WTC11 (cell line): ENCODE data around the gene CCDC74B. TPM values are rescaled to one million over a fixed set of nuclear protein-coding genes. Genes with fewer than 3 reads are reported as not detected.
"Not testable (repeated sequence)": the region's sequence is repeated elsewhere in the genome, so short reads cannot be mapped to it uniquely, and the experiment has no call there.

Source experiments
- ATAC-seq: fragments of 200-7000 bp; cut with Tn5 transposase; 2 replicates; pipeline ENCODE4 v1.10.0; 2021; ENCODE audit warnings: mild to moderate bottlenecking, moderate library complexity
- CTCF ChIA-PET: fragments of 300-600 bp; sonication (Branson Sonifier 250); formaldehyde crosslinking; loops from one replicate; lab custom pipeline; 2021; ENCODE audit warnings: antibody characterized with exemption; lab: Charles Lee
- POLR2A ChIA-PET: fragments of 350-600 bp; sonication (Branson Sonifier 250); formaldehyde crosslinking; loops from one replicate; lab custom pipeline; 2021; ENCODE audit warnings: antibody characterized with exemption; lab: Charles Lee
- DNase-seq: peaks from one replicate; pipeline ENCODE4 v3.0.0; 2021; ENCODE audit warnings: low spot score
- H3K27ac Mint-ChIP-seq: 2 replicates; pipeline ENCODE4 v1.8.0; 2021; ENCODE audit warnings: mixed read lengths
- H3K27me3 Mint-ChIP-seq: 2 replicates; pipeline ENCODE4 v1.8.0; 2021; ENCODE audit warnings: low read depth, mild to moderate bottlenecking, moderate library complexity, mixed read lengths
- H3K36me3 Mint-ChIP-seq: 2 replicates; pipeline ENCODE4 v1.8.0; 2021; ENCODE audit warnings: mixed read lengths
- H3K4me1 Mint-ChIP-seq: 2 replicates; pipeline ENCODE4 v1.8.0; 2022; ENCODE audit warnings: mixed read lengths
- H3K4me3 Mint-ChIP-seq: 2 replicates; pipeline ENCODE4 v1.8.0; 2021; ENCODE audit warnings: mild to moderate bottlenecking, moderate library complexity, mixed read lengths
- H3K9me3 Mint-ChIP-seq: 2 replicates; pipeline ENCODE4 v1.8.0; 2021; ENCODE audit warnings: mixed read lengths
- STAT6 ChIP-seq: sonication (generic); formaldehyde crosslinking; conservative IDR thresholded peaks from 2 replicates; pipeline ENCODE4 v1.8.1; 2023; ENCODE audit warnings: mild to moderate bottlenecking, low read depth, missing genetic modification reagents, moderate library complexity
- ZNF138 ChIP-seq: sonication (generic); formaldehyde crosslinking; conservative IDR thresholded peaks from 2 replicates; pipeline ENCODE4 v1.8.1; 2022; ENCODE audit warnings: mild to moderate bottlenecking, moderate library complexity, missing genetic modification reagents
- total RNA-seq: library from RNA; stranded (reverse); gene quantifications from 3 replicates; pipeline ENCODE4 v1.2.3, GENCODE V29; 2021

CCDC74B gene
- total RNA-seq, 1 experiment from 2014 or later = 5.4 TPM

DNA sequence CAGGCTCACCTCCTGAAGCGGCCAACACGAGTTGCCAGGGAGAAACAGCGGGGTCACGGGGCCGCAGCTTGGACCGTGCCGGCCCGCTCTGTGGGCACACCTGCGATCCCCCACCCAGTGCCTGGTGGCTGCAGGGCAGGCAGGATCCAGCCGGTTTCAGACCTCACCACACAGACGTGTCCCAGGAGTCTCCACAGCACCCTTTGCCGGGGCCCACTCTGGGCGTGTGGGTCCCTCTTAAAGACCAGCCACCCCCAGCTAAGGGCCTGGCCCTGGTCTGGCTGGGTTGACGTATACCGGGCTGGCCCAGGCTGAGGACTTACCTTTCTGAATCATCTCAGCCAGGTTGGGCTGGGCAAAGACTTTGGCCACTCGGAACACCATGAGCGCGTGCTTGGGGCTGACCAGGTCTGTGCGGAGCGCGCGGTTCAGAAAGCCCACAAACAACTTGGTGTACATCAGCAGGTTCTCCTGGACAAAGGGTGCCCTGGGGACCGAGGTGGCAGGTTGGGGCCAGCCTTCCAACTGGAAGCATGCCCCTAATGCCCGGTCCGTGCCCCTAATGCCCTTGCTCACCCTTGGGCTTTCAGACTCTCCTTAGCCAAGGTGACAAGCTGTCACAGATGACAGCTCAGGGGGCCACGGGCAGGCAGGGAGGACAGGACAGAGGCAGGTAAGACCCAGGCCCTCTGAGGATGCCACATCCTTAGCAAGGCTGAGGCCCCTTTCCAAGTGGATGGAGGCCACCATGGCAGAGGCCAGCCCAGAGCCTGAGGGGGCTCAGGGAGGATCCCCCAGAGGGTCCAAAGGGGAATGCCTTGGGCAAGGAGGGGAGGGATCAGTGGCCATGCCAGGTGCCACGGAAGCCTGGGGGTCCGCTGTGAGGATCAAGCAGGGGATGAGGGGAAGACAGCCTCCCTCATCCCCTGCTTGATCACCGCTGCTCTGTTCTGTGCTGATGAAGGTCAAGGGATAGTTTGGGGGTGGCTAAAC is 10.2 kb upstream of the CCDC74B start (continued):
- no peak for TF ChIP-seq STAT6

DNA sequence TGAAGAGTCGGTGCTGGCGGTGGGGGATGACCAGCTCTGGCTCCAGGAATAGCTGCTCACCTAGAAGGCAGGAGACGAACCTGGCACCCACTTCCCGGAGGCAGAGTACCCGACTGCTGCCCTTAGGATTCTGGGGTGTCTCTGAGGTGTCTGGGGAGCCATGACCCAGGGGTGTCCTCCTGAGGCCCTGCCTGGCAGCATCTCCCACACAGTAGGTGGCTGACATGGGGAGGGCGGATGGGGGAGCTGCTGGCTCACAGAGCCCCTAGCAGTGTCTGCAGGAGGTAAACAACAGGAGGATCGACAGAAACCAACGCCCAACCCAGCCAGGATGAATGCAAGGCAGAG is 9.5 kb upstream of the CCDC74B start:
- H3K4me3 Mint-ChIP-seq, H3K27ac Mint-ChIP-seq, POLR2A ChIA-PET, H3K27me3 Mint-ChIP-seq, H3K4me1 Mint-ChIP-seq, ATAC-seq, DNase-seq, CTCF ChIA-PET, H3K9me3 Mint-ChIP-seq: not testable (repeated sequence)
- H3K36me3 Mint-ChIP-seq = peaks cover 17% of the 10 kb centered on the region

DNA sequence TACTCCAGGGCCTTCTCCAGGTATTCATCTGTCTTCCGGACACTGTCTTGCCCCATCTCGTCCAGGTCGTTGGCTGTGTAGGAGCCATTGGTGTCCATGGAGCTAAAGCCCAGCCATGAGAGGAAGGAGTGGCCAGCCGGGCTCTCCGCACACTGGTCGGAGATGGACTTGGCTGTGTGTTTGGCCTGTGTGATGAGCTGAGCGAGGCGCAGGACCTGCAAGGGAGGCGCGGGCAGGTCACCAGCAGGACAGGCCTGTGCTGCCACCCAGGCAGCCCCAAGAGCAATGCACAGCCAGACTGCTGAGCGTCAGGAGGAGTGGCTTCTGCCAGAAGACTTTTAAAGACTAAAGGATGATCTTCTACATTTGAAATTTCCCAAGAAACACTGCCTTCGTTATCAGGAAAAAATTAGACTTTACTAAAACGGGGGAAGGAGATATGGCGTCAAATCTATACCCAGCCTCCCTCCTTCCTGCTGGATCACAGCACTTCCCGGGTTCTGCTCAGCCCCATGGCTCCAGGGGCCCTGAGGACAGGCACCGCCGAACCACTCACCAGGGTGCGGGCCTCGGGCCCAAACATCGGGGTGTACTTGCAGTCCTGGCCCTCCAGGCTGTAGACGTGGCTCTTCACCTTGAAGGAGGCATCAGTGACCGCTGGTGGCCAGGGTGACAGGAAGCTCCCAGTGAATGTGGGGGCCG is 9.0 kb upstream of the CCDC74B start:
- CTCF ChIA-PET, H3K4me3 Mint-ChIP-seq, H3K4me1 Mint-ChIP-seq, H3K27ac Mint-ChIP-seq, H3K9me3 Mint-ChIP-seq, ATAC-seq, DNase-seq, H3K27me3 Mint-ChIP-seq, POLR2A ChIA-PET: not testable (repeated sequence)
- peaks cover 17% of the 10 kb centered on the region for H3K36me3 Mint-ChIP-seq

DNA sequence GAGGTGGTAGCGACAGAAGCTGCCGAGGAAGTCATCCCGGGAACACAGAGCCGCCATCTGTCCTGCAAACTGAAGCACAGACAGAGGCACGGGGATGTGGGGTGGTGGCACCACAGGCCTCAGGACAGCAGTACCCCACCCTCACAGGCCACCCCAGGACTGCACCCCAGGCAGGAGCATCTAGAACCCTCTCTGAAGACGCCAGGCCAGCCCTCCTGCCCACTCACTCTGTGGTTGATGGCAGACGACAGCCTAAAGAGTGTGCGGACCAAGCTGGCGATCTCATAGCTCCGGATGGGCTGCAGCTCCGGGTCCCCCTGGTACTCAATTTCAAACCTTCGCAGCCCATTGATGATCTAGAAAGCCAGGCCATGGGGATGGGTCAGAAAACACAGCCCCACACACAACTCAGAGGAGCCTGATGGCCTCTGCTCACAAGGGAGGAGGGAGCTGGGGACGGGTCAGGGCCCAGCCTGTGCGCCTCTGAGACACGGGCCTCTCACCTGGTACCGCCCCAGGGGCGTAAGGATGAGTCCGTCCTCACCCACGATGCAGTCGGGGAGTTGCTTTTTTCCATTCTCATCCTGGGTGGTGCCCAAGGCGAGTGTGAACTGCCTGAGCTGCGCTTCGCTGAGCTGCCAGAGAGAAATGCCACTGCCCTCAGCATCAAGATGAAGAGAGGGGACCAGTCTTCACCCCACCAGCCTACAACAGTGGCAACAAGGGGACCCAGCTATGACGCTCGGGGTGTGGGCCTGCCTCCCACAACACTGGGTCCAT is 8.1 kb upstream of the CCDC74B start:
- ATAC-seq (no peak), DNase-seq (no peak)
- no peak for TF ChIP-seq ZNF138 (CRISPR knock-in tag)
- H3K27ac Mint-ChIP-seq = no peak overlapping the region
- ChIA-PET POLR2A (no interaction called here), CTCF (no interaction called here)
- no peaks in the 10 kb centered on the region for H3K9me3 Mint-ChIP-seq
- no peak overlapping the region for H3K4me3 Mint-ChIP-seq
- peaks cover 4% of the 10 kb centered on the region; the same call in 1 of the 2 replicates for H3K4me1 Mint-ChIP-seq
- peaks cover 17% of the 10 kb centered on the region for H3K36me3 Mint-ChIP-seq
- no peaks in the 10 kb centered on the region for H3K27me3 Mint-ChIP-seq

DNA sequence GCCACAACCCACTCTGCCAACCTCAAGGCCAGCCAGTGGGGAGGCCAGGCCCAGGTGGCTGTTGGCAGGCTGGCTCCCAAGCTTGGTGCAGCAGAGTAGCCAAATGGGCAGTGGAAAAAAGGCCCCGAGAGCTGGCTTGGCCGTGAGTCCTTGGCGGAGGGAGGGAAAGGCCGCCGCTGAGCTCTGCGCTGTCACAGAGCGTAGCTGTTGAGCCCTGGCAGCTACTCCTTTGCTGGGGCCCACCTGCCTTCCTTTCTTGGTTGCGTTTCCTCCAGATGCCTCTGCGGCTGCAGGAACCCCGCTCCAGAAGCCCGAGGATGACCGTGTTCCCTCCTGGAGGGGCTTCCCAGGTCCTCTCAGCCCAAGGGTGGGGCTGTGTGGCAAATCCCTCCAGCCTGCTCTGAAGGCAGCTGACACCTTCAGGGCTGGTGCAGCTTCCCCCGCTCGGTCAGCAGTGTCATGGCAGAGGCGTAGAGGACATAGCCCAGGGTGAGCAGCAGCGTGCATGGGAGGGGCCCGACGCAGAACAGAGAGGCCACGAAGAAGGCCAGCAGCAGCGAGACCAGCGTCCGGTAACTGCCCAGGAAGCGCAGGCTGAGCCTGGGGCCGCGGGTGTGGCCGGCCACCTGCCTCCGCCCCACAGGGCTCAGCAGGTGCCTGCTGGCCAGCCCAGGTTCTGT is 7.4 kb upstream of the CCDC74B start:
- ATAC-seq, H3K4me3 Mint-ChIP-seq, DNase-seq, CTCF ChIA-PET, POLR2A ChIA-PET, H3K27ac Mint-ChIP-seq, H3K27me3 Mint-ChIP-seq, H3K4me1 Mint-ChIP-seq, H3K9me3 Mint-ChIP-seq: not testable (repeated sequence)
- H3K36me3 Mint-ChIP-seq = peaks cover 17% of the 10 kb centered on the region

GRCh38 chr2:130151145-130151512 is 6.2 kb upstream of the CCDC74B start:
- H3K4me1 Mint-ChIP-seq, ATAC-seq, H3K4me3 Mint-ChIP-seq, DNase-seq, H3K9me3 Mint-ChIP-seq, H3K27me3 Mint-ChIP-seq, POLR2A ChIA-PET, H3K27ac Mint-ChIP-seq, CTCF ChIA-PET: not testable (repeated sequence)
- peaks cover 14% of the 10 kb centered on the region for H3K36me3 Mint-ChIP-seq
